Activated CD8-positive, alpha-beta memory T cell treated with anti-CD3 and anti-CD28 coated beads for 1 hour (primary cell): ENCODE data around the gene ADAMTS2.

Experiments used
- DNase-seq, 2 donors: peaks; one replicate each; pipeline ENCODE4 v3.0.0-alpha.2; 2020; ENCODE audit warnings: low read depth in 1 of 2; ENCODE audit errors: extremely low read depth in 1 of 2

ADAMTS2 gene

DNA sequence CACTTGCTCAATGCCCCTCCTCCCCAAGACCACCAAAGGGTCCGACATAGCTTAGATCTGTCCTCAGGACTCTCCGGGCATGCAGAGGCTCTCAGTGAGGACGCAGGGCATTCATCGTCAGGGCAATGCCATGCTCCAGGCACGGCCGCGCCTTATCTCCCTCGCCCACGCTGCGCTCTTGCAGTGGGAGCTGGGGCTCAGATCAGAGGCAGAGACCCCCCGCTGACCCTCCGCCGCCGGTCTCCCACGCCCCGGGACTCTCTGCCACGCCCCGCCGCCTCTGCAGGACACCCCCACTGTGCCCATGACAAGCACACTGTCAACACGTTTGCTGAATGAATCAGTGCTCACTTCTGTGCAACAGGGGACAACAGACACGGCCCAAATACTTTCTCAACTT is 140.7 kb downstream of the ADAMTS2 start:
- no peak for DNase-seq

DNA sequence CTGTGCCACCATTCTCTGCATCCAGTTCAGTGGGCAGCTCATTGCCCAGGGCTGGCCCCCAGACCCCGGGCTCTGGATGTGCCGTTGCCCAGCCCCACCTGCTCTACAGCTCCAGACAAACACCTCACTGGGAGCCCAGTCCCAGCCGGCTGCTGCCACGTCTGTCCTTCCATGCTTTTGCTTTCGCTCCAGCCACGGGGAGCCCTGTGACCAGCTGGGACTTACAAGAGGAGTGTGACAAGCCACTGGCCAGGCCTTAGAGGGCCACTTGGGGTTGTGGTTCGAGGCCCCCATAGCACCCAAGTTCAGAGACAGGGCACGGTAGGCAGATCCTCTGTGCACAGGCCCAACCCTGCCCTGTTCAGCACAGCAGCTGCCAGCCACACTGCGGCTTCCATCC is 142.0 kb downstream of the ADAMTS2 start:
- no peak for DNase-seq

DNA sequence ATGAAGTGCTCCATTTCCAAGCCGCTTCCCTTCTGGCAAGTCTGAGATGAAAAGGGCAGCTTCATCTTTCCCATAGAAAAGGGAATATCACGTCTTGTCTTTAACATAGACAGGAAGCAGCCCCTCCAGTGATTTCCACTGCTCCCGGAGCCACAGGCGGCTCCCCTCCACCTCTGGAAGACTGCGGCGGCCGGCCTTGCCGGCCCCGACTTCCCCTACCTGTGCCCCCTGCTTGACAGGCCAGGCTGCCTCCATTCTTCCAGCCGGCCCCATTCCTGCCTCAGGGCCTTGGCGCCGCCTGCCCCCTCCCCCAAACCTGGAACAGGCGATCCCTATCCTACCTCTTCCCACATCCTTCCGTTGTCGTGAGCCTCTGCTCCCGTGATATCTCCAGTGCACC is 143.3 kb downstream of the ADAMTS2 start:
- DNase-seq: no peak

- DNase-seq: no peak
Measured at GRCh38 chr5:179199246-179199645, 146.0 kb downstream of the ADAMTS2 start.

- DNase-seq: no peak
Measured at GRCh38 chr5:179198825-179199224, 146.4 kb downstream of the ADAMTS2 start.

GRCh38 chr5:179196405-179197079 is 148.7 kb downstream of the ADAMTS2 start:
- no peak for DNase-seq

DNA sequence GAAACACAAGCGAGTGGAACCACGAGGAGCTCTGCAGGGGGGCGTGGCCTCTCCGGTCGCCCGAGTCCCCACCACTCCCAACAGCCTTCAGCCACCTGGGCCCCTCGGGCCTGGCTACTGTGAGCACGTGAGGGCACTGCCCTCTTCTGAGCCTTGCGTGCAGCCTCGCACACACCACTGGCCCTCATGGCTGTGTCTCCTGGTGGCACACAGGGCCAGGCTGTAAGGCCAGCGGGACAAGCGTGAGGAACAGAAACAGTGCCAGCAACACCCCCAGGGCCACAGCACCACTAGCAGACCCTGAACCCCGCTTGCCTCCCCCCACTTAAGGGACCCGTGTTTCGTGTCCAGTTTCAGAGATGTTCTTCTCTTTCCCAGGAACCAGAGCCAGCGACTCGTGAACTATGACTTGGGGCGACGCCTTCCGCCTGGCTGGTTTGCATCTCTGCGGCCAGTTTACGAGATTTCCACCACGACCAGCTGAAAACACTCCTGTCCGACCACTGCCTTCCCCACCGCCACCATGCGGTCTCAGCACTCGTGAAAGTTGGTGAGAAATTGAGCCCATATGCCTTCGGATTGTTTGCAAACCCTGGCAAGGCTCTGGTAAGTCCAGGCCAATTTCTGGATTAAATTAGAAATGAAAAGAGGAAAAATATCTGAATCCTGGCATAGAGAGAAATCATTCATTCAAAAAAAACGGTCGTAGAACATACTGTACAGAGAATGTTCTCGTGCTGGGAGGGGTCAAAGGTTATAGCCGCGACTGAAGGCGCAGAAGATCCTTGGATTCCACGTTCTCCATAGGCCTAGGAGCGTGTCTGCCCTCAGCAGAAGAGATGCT is 149.5 kb downstream of the ADAMTS2 start:
- no peak for DNase-seq

GRCh38 chr5:179194941-179195381 is 150.3 kb downstream of the ADAMTS2 start:
- DNase-seq: no peak

DNA sequence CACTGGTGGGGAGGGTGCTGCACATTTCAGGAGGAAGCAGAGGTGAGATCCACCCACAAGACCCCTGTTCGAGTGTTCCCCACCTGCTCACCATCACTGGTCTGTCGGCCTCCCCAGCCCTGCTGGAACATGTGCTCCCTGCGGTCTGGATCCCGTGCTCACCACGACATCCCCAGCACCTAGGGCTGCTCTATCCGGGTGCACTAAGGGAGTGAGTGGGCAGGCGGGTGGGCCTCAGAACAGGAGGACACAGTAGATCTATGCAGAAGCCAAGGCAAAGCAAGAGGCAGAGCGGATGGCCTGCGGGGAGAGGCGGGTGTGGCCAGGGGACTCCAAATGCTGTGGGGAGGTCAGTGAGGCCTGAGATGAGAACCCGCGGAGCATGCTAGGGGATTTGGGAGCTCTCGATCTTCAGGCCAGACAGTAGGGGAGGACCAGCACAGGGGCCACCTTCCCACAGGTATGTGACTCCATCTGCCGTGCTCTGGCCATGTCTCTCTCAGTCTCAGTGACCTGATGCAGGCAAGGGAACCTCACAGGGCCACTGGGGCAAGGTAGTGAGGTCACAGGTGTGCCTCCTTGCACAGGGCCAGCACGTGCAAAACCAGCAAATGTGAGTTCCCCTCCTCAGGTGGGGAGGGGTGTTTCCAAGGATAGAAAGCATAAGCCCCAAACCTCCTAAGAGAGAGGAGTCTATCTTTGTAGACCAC is 150.9 kb downstream of the ADAMTS2 start:
- no peak for DNase-seq

- no peak for DNase-seq
Measured at GRCh38 chr5:179193746-179194145, 151.5 kb downstream of the ADAMTS2 start.

GRCh38 chr5:179192891-179193470 is 152.3 kb downstream of the ADAMTS2 start:
- DNase-seq: no peak

DNA sequence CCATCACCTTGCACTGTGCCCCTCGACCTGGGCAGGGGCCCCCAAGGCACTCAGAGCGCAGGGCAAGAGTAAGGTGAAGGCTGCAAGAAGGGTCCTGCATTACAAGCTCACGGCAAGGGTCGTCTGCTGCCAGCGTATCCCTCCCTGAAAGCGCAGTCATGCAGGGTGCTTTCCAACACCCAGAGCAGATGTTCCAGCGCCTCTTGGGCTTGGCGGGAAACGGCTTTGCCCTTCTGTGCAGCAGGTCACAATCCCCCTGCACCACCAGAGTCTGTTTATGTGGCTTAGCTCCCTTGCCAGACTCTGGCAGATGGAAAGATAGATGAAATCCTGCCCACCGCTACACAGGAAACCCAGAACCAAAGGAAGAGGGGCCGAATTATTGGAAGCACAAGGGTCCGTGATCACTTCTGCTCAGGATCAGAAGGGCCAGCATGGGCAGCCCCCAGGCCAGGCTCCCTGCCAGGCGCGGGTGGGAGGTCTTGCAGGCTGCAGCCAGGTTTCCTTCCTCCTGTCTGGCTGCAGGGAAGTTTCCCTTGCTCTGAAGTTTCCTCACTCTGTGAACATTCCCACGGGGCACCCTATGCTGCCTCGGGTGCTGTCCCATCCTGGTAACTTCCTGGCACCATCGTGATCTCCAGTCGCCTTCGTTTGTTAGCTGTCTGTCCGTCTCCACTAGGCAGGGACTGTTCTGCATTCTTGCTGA is 152.9 kb downstream of the ADAMTS2 start:
- DNase-seq: no peak

DNA sequence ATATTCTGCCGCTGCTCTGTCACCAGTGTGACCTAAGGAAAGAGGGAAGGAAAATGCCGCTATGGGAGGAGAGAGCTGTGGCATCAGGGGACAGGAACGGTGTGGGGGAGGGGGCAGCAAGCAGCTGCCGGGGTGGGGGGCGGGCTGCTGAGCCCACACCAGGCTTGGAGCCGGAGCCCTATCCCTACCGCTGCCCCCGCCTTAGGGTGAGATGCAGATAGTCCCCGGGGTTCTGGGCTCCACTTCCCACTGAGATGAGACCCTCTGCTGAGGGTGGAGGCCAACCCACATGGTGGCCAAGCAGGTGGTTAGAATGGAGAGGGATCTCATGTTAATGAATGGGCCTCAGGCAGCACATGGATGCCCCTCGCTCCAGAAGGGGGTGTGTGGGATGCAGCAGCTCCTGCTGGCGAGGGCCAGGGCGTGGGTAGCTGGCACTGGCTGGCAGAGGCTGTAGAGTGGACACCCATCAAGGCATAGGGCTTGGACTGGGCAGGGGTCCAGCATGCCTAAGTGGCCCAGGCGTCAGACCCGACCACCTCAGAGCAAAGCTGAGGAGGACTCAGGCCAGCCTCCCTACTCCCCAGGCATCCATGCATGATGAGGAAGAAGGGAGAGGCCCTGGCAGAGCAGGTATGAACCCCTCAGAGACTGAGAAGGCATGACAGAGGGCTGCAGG is 153.6 kb downstream of the ADAMTS2 start:
- DNase-seq: no peak

- DNase-seq: no peak
Measured at GRCh38 chr5:179190851-179191505, 154.3 kb downstream of the ADAMTS2 start.

DNA sequence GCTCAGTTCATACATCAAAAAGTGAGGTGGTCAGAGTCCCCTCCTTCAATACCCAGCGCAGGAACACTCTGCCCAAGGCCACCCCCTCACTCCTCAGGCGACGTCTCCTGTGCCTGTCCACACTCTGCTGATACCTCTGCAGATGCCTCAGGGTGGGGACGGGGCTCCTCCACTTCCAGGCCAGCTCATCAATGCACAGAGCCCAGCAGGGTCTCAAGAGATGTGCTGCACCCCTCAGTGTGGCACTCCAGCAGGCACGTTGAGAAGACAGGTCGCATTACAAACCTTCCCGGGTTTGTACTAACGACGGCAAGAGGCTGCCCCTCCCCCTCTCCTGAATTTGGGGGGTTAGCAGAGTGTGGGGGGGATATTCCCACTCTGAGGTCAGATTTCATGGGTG is 156.6 kb downstream of the ADAMTS2 start:
- DNase-seq: no peak

- DNase-seq: no peak
Measured at GRCh38 chr5:179187681-179188575, 157.3 kb downstream of the ADAMTS2 start.

DNA sequence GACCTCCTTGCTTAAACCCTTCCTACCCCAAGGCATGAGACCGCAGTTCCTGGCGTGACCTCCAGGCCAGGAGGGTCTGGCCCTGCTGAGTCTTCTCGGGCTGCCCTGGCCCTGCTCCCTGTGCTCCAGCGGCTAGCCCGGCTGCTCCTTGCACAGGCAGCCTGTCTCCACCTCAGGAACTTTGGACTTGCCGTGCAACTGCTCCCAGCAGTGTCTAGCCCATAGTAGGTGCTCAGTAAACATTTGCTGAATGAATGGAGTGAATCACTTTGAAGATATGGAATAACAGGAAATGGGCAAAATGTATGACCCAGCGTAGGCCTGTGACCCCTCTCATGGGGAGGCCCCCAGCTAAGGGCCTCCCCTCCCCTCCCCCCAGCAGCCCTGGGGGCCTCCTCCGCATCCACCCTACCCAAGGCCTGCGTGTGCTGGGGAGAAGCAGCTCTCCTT is 158.0 kb downstream of the ADAMTS2 start:
- DNase-seq: no peak

GRCh38 chr5:179186801-179187200 is 158.5 kb downstream of the ADAMTS2 start:
- no peak for DNase-seq
